ENCODE results near the gene PDE9A.
"Not testable (repeated sequence)": the region's sequence is repeated elsewhere in the genome, so short reads cannot be mapped to it uniquely, and the experiment has no call there.

The PDE9A gene

GRCh38 chr21:42690586-42690985 lies 37.2 kb downstream of the PDE9A start:
- DNase-seq: no peak

- DNase-seq: no peak
These were observed 38.6 kb downstream of the PDE9A start for GRCh38 chr21:42691901-42692559.

- no peak for DNase-seq
These were observed 39.3 kb downstream of the PDE9A start for GRCh38 chr21:42692688-42693087.

- DNase-seq: no peak
These were observed 41.6 kb downstream of the PDE9A start for GRCh38 chr21:42694751-42695696.

GRCh38 chr21:42695697-42696380 lies 42.4 kb downstream of the PDE9A start:
- DNase-seq: no peak

GRCh38 chr21:42696501-42697040 lies 43.1 kb downstream of the PDE9A start:
- no peak for DNase-seq

GRCh38 chr21:42698733-42699132 lies 45.3 kb downstream of the PDE9A start:
- DNase-seq: no peak

- DNase-seq: no peak
These were observed 45.8 kb downstream of the PDE9A start for GRCh38 chr21:42699196-42699595.

- no peak for DNase-seq
These were observed 48.5 kb downstream of the PDE9A start for GRCh38 chr21:42701706-42702456.

- no peak for DNase-seq
These were observed 49.3 kb downstream of the PDE9A start for GRCh38 chr21:42702720-42703119.

- no peak for DNase-seq
These were observed 49.9 kb downstream of the PDE9A start for GRCh38 chr21:42703136-42703908.

- DNase-seq: no peak
These were observed 50.5 kb downstream of the PDE9A start for GRCh38 chr21:42703965-42704364.

GRCh38 chr21:42704861-42705260 lies 51.4 kb downstream of the PDE9A start:
- DNase-seq: no peak

- DNase-seq: no peak
These were observed 51.9 kb downstream of the PDE9A start for GRCh38 chr21:42705346-42705745.

GRCh38 chr21:42705746-42706374 lies 52.4 kb downstream of the PDE9A start:
- DNase-seq: no peak

- no peak for DNase-seq
These were observed 53.3 kb downstream of the PDE9A start for GRCh38 chr21:42706765-42707164.

GRCh38 chr21:42707207-42707830 lies 53.9 kb downstream of the PDE9A start:
- DNase-seq: no peak

GRCh38 chr21:42708107-42708506 lies 54.7 kb downstream of the PDE9A start:
- DNase-seq: no peak

- DNase-seq: not testable (repeated sequence)
These were observed 55.5 kb downstream of the PDE9A start for GRCh38 chr21:42708916-42709315.

GRCh38 chr21:42711667-42712066 lies 58.2 kb downstream of the PDE9A start:
- DNase-seq: no peak

- DNase-seq: not testable (repeated sequence)
These were observed 62.0 kb downstream of the PDE9A start for GRCh38 chr21:42715427-42715826.

All from activated gamma-delta T cell (primary cell).